KOPT-K1 (cell line): ENCODE measurements around the gene CELF4.

Experiments used
- H3K27ac ChIP-seq: fragments of 200-600 bp; sonication (generic); 2 replicates; pipeline ENCODE4 v1.5.1; 2016; ENCODE audit warnings: antibody characterized with exemption, mild to moderate bottlenecking, low read depth, low read length; ENCODE audit not compliant: poor library complexity, severe bottlenecking
- H3K36me3 ChIP-seq: fragments of 200-600 bp; sonication (generic); 2 replicates; pipeline ENCODE4 v1.5.1; 2017; ENCODE audit warnings: antibody characterized with exemption, mild to moderate bottlenecking, low read length, moderate library complexity; ENCODE audit not compliant: insufficient read depth
- H3K9me3 ChIP-seq: fragments of 200-600 bp; sonication (generic); 2 replicates; pipeline ENCODE4 v1.5.1; 2017; ENCODE audit warnings: antibody characterized with exemption, low read length, mild to moderate bottlenecking; ENCODE audit not compliant: insufficient read depth, poor library complexity, severe bottlenecking

CELF4 gene

GRCh38 chr18:37563931-37564392 lies 1.6 kb downstream of the CELF4 start:
- Histone ChIP-seq H3K9me3 (no peaks in the 10 kb centered on the region), H3K36me3 (no peaks in the 10 kb centered on the region), H3K27ac (no peak overlapping the region)

- H3K9me3 ChIP-seq: no peaks in the 10 kb centered on the region
- no peak overlapping the region for H3K27ac ChIP-seq
- H3K36me3 ChIP-seq: no peaks in the 10 kb centered on the region
Measured at GRCh38 chr18:37561986-37562385, 3.6 kb downstream of the CELF4 start.

- Histone ChIP-seq H3K36me3 (no peaks in the 10 kb centered on the region), H3K9me3 (no peaks in the 10 kb centered on the region), H3K27ac (no peak overlapping the region)
Measured at GRCh38 chr18:37560003-37560402, 5.6 kb downstream of the CELF4 start.

GRCh38 chr18:37559194-37559593 lies 6.4 kb downstream of the CELF4 start:
- Histone ChIP-seq H3K9me3 (no peaks in the 10 kb centered on the region), H3K27ac (no peak overlapping the region), H3K36me3 (no peaks in the 10 kb centered on the region)

GRCh38 chr18:37554399-37554787 lies 11.2 kb downstream of the CELF4 start:
- no peak overlapping the region for H3K27ac ChIP-seq
- H3K36me3 ChIP-seq: no peaks in the 10 kb centered on the region
- H3K9me3 ChIP-seq: no peaks in the 10 kb centered on the region

- Histone ChIP-seq H3K9me3 (no peaks in the 10 kb centered on the region), H3K36me3 (no peaks in the 10 kb centered on the region), H3K27ac (no peak overlapping the region)
Measured at GRCh38 chr18:37553633-37554398, 11.8 kb downstream of the CELF4 start.

- H3K36me3 ChIP-seq: no peaks in the 10 kb centered on the region
- no peak overlapping the region for H3K27ac ChIP-seq
- no peaks in the 10 kb centered on the region for H3K9me3 ChIP-seq
Measured at GRCh38 chr18:37552286-37552685, 13.3 kb downstream of the CELF4 start.

GRCh38 chr18:37551846-37552245 lies 13.8 kb downstream of the CELF4 start:
- H3K27ac ChIP-seq: no peak overlapping the region
- H3K36me3 ChIP-seq: no peaks in the 10 kb centered on the region
- no peaks in the 10 kb centered on the region for H3K9me3 ChIP-seq

GRCh38 chr18:37551249-37551648 lies 14.3 kb downstream of the CELF4 start:
- Histone ChIP-seq H3K9me3 (no peaks in the 10 kb centered on the region), H3K36me3 (no peaks in the 10 kb centered on the region), H3K27ac (no peak overlapping the region)

- H3K9me3 ChIP-seq: no peaks in the 10 kb centered on the region
- no peaks in the 10 kb centered on the region for H3K36me3 ChIP-seq
- no peak overlapping the region for H3K27ac ChIP-seq
Measured at GRCh38 chr18:37550118-37550875, 15.3 kb downstream of the CELF4 start.

- Histone ChIP-seq H3K36me3 (no peaks in the 10 kb centered on the region), H3K27ac (no peak overlapping the region), H3K9me3 (no peaks in the 10 kb centered on the region)
Measured at GRCh38 chr18:37548679-37549289, 16.8 kb downstream of the CELF4 start.

- no peaks in the 10 kb centered on the region for H3K9me3 ChIP-seq
Measured at GRCh38 chr18:37547196-37547827, 18.3 kb downstream of the CELF4 start.

GRCh38 chr18:37546651-37547050 lies 18.9 kb downstream of the CELF4 start:
- Histone ChIP-seq H3K27ac (no peak overlapping the region), H3K36me3 (no peaks in the 10 kb centered on the region), H3K9me3 (no peaks in the 10 kb centered on the region)

More at GRCh38 chr18:37547196-37547827, 18.3 kb downstream of the CELF4 start:
- no peak overlapping the region for H3K27ac ChIP-seq
- H3K36me3 ChIP-seq: no peaks in the 10 kb centered on the region

GRCh38 chr18:37546272-37546537 lies 19.4 kb downstream of the CELF4 start:
- H3K27ac ChIP-seq: no peak overlapping the region
- no peaks in the 10 kb centered on the region for H3K9me3 ChIP-seq

More at GRCh38 chr18:37546272-37546537, 19.4 kb downstream of the CELF4 start:
- H3K36me3 ChIP-seq: no peaks in the 10 kb centered on the region
